ENCODE results near the gene DNAJC30. TPM values are rescaled to one million over a fixed set of nuclear protein-coding genes. Genes with fewer than 3 reads are reported as not detected.
A peak's percentile ranks its signal among the peaks of the same experiment; 100 is the strongest.
"Not testable (repeated sequence)": the region's sequence is repeated elsewhere in the genome, so short reads cannot be mapped to it uniquely, and the experiment has no call there.

DNAJC30 gene
- total and polyA plus RNA-seq, 4 donors = 2.1 to 8.7 (median 4.8) TPM

- Histone ChIP-seq H3K4me3 (ENCODE audit: low read depth in 1 of 3, low read length in 3 of 3) (no peak overlapping the region), H3K36me3 (ENCODE audit: control insufficient read depth in 4 of 4, insufficient read depth in 3 of 4, low read depth in 1 of 4, low read length in 3 of 4) (no peaks in the 10 kb centered on the region), H3K27me3 (ENCODE audit: control insufficient read depth in 4 of 4, insufficient read depth in 4 of 4, low read length in 3 of 4) (no peaks in the 10 kb centered on the region), H3K27ac (ENCODE audit: low read depth in 1 of 2, low read length in 2 of 2) (no peak overlapping the region), H3K9me3 (ENCODE audit: control insufficient read depth in 4 of 4, low read length in 3 of 4) (no peaks in the 10 kb centered on the region), H3K4me1 (ENCODE audit: control insufficient read depth in 4 of 4, insufficient read depth in 4 of 4, low read length in 3 of 4) (peaks cover 12 to 33% (median 20%) of the 10 kb centered on the region in 4 donors), H3K9ac (ENCODE audit: low read depth in 1 of 2, low read length in 2 of 2) (no peak overlapping the region)
- TF ChIP-seq EGR1 (IDR thresholded peaks at IDR 0.05; ENCODE audit: low read depth in 2 of 2) (no peak), JUND (IDR thresholded peaks at IDR 0.05) (no peak), YY1 (IDR thresholded peaks at IDR 0.05) (peak; percentile 47), NR2F2 (IDR thresholded peaks at IDR 0.05) (no peak), FOXA2 (IDR thresholded peaks at IDR 0.05) (no peak), REST (IDR thresholded peaks at IDR 0.05) (no peak), RXRA (IDR thresholded peaks at IDR 0.05) (peak; percentile 59 to 73), TAF1 (conservative IDR thresholded peaks at IDR 0.05) (no peak), HNF4A (conservative IDR thresholded peaks at IDR 0.05) (peak; percentile 27 to 54), HNF4G (IDR thresholded peaks at IDR 0.05) (no peak), GABPA (IDR thresholded peaks at IDR 0.05 in 1 of 2, conservative IDR thresholded peaks at IDR 0.05 in 1 of 2) (no peak), FOXA1 (IDR thresholded peaks at IDR 0.05) (no peak), RAD21 (IDR thresholded peaks at IDR 0.05) (peak; percentile 54 to 63), CTCF (IDR thresholded peaks at IDR 0.05; ENCODE audit: low read depth, low read length, missing input control) (no peak), ZBTB33 (IDR thresholded peaks at IDR 0.05) (no peak), SP1 (IDR thresholded peaks at IDR 0.05) (peak; percentile 40)
- TF ChIP-seq, protein P1, sequence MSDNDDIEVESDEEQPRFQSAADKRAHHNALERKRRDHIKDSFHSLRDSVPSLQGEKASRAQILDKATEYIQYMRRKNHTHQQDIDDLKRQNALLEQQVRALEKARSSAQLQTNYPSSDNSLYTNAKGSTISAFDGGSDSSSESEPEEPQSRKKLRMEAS (IDR thresholded peaks at IDR 0.05) = no peak
- TF ChIP-seq, protein P2, sequence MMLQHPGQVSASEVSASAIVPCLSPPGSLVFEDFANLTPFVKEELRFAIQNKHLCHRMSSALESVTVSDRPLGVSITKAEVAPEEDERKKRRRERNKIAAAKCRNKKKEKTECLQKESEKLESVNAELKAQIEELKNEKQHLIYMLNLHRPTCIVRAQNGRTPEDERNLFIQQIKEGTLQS (IDR thresholded peaks at IDR 0.05) = no peak
- DNase-seq (ENCODE audit: low spot score) = no peak
- WGBS = 22% methylated on average over 3 of the region's 3 CpGs
These were observed 38.1 kb upstream of the DNAJC30 start for GRCh38 chr7:73721377-73721817.

GRCh38 chr7:73720443-73720842 is 37.2 kb upstream of the DNAJC30 start:
- not testable (repeated sequence) for H3K4me3 ChIP-seq (ENCODE audit: low read depth in 1 of 3, low read length in 3 of 3); H3K27me3 ChIP-seq (ENCODE audit: control insufficient read depth in 4 of 4, insufficient read depth in 4 of 4, low read length in 3 of 4)
- 95% methylated on average over 9 of the region's 9 CpGs for WGBS

More at GRCh38 chr7:73720443-73720842, 37.2 kb upstream of the DNAJC30 start:
- H3K27ac ChIP-seq (ENCODE audit: low read depth in 1 of 2, low read length in 2 of 2); DNase-seq (ENCODE audit: low spot score); H3K9ac ChIP-seq (ENCODE audit: low read depth in 1 of 2, low read length in 2 of 2); H3K9me3 ChIP-seq (ENCODE audit: control insufficient read depth in 4 of 4, low read length in 3 of 4); H3K36me3 ChIP-seq (ENCODE audit: control insufficient read depth in 4 of 4, insufficient read depth in 3 of 4, low read depth in 1 of 4, low read length in 3 of 4): not testable (repeated sequence)
- peaks cover 12 to 31% (median 20%) of the 10 kb centered on the region in 4 donors for H3K4me1 ChIP-seq (ENCODE audit: control insufficient read depth in 4 of 4, insufficient read depth in 4 of 4, low read length in 3 of 4)

Data from liver (tissue), 9 donors.